ENCODE measurements around the gene HSD17B8. TPM values are rescaled to one million over a fixed set of nuclear protein-coding genes. Genes with fewer than 3 reads are reported as not detected.
"Not testable (repeated sequence)": the region's sequence is repeated elsewhere in the genome, so short reads cannot be mapped to it uniquely, and the experiment has no call there.

The HSD17B8 gene
- total RNA-seq, 6 donors from 2014 or later, result 8.2 to 39.3 (median 28.7) TPM

GRCh38 chr6:33216117-33216649 is 11.7 kb downstream of the HSD17B8 start:
- 66 to 69% methylated on average over 2 to 4 of the region's 4 CpGs for WGBS, 2 donors
- DNase-seq, result no peak

DNA sequence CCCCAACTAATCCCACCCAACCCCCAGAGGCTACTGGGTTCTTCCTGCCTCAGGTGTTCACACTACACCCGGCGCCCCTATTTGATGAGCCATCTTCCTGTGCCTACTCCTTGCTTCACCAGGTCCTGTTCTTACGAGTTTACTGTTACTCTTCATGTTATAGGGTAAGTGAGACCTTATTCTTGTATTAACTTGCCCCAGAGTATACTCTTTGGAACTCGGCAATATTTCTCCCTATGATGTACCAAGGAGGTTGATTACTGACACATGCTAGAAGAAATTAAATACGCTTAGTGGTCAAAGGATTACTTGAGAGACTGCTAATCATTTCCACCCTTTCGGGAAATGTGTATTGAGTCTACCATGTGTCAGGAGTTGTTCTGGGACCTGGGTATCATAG is 12.8 kb downstream of the HSD17B8 start:
- H3K4me3 ChIP-seq, result no peak overlapping the region
- TF ChIP-seq POLR2A (IDR thresholded peaks at IDR 0.05) (no peak), CTCF (IDR thresholded peaks at IDR 0.05) (no peak), EP300 (IDR thresholded peaks at IDR 0.05) (no peak), POLR2AphosphoS5 (IDR thresholded peaks at IDR 0.05) (no peak)
- no peak for DNase-seq
- 80 to 81% methylated on average over 6 of the region's 6 CpGs for WGBS, 2 donors
- no peak overlapping the region for H3K27ac ChIP-seq
- H3K27me3 ChIP-seq, result no peaks in the 10 kb centered on the region
- no peaks in the 10 kb centered on the region for H3K9me3 ChIP-seq
- no peaks in the 10 kb centered on the region for H3K36me3 ChIP-seq
- no peak for ATAC-seq (ENCODE audit: low FRiP score in 2 of 2)
- peaks cover 15 to 18% (median 17%) of the 10 kb centered on the region in 4 donors for H3K4me1 ChIP-seq

More at GRCh38 chr6:33216117-33216649, 11.7 kb downstream of the HSD17B8 start:
- ATAC-seq (ENCODE audit: low FRiP score in 2 of 2), result no peak
- H3K4me3 ChIP-seq, result no peak overlapping the region
- H3K36me3 ChIP-seq, result peaks cover 0 to 6% (median 2%) of the 10 kb centered on the region in 4 donors
- TF ChIP-seq POLR2AphosphoS5 (IDR thresholded peaks at IDR 0.05) (no peak), CTCF (IDR thresholded peaks at IDR 0.05) (no peak), EP300 (IDR thresholded peaks at IDR 0.05) (no peak), POLR2A (IDR thresholded peaks at IDR 0.05) (no peak)
- H3K27me3 ChIP-seq, result no peaks in the 10 kb centered on the region
- H3K9me3 ChIP-seq, result no peaks in the 10 kb centered on the region
- peaks cover 15 to 18% (median 17%) of the 10 kb centered on the region in 4 donors for H3K4me1 ChIP-seq
- H3K27ac ChIP-seq, result no peak overlapping the region

DNA sequence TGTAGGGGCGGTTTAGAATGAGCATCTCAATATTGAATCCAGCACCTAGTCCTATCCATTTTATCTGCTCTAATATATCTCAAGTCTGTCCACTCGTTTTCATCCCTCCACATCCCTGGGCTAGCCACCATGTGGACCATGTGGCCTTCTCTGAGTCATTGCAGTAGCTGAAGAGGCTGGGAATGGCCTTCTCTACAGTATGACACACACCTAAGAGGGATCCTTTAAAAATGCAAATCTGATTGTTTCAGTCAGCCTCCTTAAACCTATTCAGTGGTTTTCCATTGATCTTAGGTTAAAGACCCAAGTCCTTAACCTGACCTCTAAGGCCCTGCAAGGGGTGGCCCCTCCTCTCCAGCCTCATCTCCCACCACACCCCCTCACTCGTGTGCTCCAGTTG is 13.2 kb downstream of the HSD17B8 start:
- Histone ChIP-seq H3K27me3 (no peaks in the 10 kb centered on the region), H3K4me1 (peaks cover 13 to 16% (median 15%) of the 10 kb centered on the region in 4 donors), H3K36me3 (no peaks in the 10 kb centered on the region), H3K4me3 (no peak overlapping the region), H3K27ac (no peak overlapping the region), H3K9me3 (no peaks in the 10 kb centered on the region)
- ATAC-seq (ENCODE audit: low FRiP score in 2 of 2) (no peak), DNase-seq (no peak)
- 59 to 81% methylated on average over 3 of the region's 3 CpGs for WGBS, 2 donors
- TF ChIP-seq CTCF (IDR thresholded peaks at IDR 0.05) (no peak), POLR2AphosphoS5 (IDR thresholded peaks at IDR 0.05) (no peak), EP300 (IDR thresholded peaks at IDR 0.05) (no peak), POLR2A (IDR thresholded peaks at IDR 0.05) (no peak)

- not testable (repeated sequence) for H3K27ac ChIP-seq; H3K4me1 ChIP-seq; H3K4me3 ChIP-seq; ATAC-seq (ENCODE audit: low FRiP score in 2 of 2); H3K9me3 ChIP-seq; H3K27me3 ChIP-seq; H3K36me3 ChIP-seq; DNase-seq
- 45 to 50% methylated on average over 14 of the region's 14 CpGs for WGBS, 2 donors
These were observed 22.2 kb downstream of the HSD17B8 start for GRCh38 chr6:33226503-33227120.

DNA sequence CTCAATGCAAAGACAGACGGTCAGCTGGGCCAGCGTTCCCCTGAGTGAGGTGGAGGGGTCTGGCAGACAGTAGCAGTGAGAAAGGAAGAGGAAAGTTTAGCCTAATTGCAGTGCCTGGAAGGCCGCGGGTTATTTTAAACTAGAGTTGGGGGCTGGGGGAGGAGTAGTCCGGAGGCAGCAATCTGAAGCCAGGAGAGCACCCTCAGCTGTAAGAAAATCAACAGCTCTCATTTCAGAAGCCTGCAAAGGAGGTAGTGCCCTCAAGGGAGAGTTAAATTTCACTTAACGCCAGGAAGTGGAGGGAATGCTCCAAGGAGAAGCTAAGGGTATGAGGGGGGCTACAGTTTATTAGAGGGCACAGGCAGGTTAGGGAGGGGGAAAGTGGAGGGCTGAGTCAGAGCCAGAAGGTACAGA is 30.8 kb downstream of the HSD17B8 start:
- no peak for TF ChIP-seq CTCF (IDR thresholded peaks at IDR 0.05)
- TF ChIP-seq EP300 (IDR thresholded peaks at IDR 0.05), result no peak
- no peak for TF ChIP-seq POLR2A (IDR thresholded peaks at IDR 0.05)
- no peak for TF ChIP-seq POLR2AphosphoS5 (IDR thresholded peaks at IDR 0.05)
- no peaks in the 10 kb centered on the region for H3K4me1 ChIP-seq
- ATAC-seq (ENCODE audit: low FRiP score in 2 of 2), result no peak
- 25 to 37% methylated on average over 6 of the region's 6 CpGs for WGBS, 2 donors
- H3K27ac ChIP-seq, result no peak overlapping the region
- H3K27me3 ChIP-seq, result no peaks in the 10 kb centered on the region
- DNase-seq, result no peak
- no peaks in the 10 kb centered on the region for H3K36me3 ChIP-seq
- no peaks in the 10 kb centered on the region for H3K9me3 ChIP-seq
- H3K4me3 ChIP-seq, result no peak overlapping the region
